D341Med (cell line): ENCODE measurements around the gene MIDN.
A peak's percentile ranks its signal among the peaks of the same experiment; 100 is the strongest.
"Not testable (repeated sequence)": the region's sequence is repeated elsewhere in the genome, so short reads cannot be mapped to it uniquely, and the experiment has no call there.

Source experiments
- DNase-seq: peaks from one replicate; pipeline ENCODE4 v3.0.0; 2012; ENCODE audit warnings: low spot score

The MIDN gene

DNA sequence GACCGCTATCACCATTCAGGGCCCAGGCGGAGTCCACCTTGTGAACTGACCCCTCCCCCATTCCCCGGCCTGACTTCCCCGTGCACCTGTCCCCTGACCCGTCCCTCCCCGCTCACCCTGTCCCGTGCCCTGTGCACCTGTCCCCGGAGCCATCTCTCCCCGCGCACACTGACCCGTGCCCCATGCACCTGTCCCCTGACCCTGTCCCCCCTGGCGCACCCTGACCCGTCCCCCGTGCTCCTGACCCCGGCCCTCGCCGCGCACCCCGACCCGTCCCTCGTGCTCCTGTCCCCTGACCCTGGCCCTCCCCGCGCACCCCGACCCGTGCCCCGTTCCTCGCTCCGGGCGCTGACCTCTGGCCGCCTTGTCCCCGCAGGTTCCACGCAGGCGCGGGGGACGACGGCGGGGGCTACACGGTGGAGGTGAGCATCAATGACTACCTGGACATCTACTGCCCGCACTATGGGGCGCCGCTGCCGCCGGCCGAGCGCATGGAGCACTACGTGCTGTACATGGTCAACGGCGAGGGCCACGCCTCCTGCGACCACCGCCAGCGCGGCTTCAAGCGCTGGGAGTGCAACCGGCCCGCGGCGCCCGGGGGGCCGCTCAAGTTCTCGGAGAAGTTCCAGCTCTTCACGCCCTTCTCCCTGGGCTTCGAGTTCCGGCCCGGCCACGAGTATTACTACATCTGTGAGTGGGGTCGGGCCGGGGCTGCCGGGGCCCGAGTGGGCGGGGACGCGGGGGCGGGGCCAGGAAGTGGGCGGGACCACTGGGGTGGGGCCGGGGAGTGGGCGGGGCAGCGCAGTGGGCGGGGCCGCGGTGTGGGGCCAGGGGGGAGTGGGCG, 47.0 kb downstream of the MIDN start:
- DNase-seq, result peak; percentile 89

DNA sequence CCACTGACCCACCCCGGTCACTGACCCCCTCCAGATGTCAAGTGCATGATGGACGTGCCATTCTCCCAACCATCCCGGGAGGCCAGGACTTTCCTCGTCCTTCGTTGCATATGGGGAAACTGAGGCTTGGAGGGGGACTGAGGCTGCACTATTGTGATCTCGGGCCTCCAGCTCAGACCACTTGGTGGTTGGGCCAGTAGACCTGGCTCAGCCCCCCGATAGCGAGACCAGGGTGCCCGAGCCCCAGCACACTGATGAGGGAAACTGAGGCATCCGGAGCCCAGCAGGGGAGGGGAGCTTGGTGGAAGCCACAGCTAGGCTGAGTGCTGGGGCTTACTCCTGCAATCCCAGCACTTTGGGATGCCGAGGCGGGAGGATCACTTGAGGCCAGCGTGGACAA, 47.7 kb downstream of the MIDN start:
- DNase-seq, result no peak

DNA sequence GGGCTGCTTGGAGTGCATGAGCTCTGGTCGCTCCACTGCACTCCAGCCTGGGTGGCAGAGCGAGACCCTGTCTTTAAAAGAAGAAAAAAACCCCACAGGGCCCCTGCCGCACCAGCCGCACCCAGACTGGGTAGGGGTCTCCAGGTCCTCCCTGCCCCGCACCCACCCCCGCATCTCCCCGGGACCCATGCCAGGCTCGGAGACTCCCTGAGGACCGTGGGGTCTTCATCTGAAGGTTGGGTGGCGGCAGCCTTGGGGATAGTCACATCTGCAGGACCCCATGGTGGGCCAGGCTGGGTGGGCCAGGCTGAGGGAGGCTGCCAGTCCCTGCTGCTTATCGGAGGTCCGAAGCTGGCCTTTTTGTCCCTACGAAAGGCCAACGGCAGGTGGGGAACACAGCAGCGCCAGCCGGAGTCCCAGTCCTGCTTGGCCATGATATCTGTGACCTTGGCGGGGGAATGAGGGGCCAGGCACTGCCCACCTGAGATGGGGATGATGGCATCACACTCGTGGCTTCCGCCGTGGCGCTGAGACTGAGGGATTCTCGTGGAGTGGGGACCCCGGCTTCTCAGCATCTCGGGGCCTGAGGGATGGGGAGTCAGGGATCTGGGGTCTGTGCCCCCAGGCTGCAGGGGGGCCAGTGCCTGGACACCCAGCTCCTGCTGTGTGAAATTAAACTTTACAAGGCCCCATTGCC, 48.3 kb downstream of the MIDN start:
- no peak for DNase-seq

DNA sequence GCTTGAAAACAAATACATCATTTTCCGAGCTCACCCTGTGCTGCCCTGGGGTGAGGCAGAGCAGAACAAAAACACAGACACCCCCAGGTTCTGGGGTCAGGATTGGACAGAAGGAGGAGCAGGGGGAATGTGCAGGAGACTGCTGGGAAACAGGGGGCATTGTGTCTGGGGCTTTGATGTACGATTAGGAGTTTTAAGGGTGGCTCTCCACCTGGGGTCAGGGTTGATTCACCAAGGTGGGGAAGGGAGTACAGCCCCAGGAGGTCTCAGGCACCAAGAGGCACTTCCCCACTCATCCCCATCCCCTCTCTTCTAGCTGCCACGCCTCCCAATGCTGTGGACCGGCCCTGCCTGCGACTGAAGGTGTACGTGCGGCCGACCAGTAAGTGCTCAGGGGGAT, 49.9 kb downstream of the MIDN start:
- DNase-seq, result no peak

- no peak for DNase-seq
Measured at GRCh38 chr19:1299801-1300200, 51.4 kb downstream of the MIDN start.

DNA sequence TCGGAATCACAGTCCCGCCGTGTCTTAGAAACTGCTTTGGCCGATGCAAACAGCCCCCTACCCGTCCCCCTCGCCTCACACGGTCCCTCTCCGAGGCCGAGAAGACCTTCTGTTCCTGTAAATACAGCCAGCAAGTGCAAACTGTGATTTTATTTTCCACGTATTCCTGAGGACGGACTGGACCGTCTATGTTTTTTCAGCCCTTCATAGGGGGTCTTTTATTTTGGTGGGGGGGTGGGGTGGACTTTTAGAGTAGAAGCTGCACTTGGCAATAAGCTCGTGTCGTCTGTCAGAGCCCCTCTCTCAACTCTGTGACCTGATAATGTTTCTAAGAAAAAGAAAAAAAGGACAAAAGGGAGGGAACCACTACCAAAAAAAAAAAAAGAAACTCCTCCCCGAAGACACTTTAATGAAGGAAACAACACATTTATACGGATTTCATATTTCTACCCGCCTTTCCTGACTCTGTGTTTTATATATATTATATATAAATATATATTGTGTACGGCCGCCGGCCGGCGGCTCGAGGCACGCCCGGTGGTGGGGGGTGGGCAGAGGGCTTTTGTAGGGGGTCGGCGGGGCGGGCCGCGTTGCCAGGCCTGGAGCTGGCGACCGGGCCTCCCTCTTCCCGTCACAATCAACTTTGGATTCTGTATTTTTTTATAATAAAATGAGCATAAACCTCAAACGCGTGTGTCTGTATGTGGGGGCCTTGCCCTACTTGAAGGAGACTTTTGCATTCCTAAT, 52.5 kb downstream of the MIDN start:
- DNase-seq, result no peak

DNA sequence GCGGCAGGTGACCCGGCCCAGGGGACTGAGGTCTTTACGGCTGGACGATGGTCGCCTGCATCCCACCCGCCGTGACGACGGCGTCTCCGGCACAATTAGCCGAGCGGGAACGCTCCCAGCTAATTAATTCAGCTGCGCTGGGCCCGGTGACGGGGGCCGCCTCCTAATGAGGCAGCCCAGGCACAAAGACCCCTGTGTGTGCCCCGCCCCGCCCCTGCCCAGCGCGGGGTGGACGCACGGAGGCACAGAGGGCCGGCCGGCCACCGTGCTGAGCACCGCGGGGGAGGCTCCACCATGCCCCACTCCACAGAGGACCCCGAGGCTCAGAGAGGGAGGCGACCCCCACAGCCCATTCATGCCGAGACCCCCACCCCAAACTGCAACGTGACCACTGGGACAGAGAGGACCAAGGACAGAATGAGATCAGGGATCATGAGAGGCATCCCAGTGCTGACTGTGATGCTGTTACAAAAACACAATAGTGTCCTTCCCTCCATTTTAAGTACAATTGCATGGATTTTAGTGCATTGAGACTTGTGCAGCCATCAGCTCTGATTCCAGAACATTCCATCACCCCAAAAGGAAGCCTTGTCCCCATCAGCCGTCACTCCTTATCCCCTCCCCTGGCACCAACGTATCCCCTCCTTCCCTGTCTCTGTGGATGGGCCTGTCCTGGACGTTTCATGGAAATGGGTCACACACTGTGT, 54.3 kb downstream of the MIDN start:
- no peak for DNase-seq

- no peak for DNase-seq
Measured at GRCh38 chr19:1304197-1304924, 56.0 kb downstream of the MIDN start.

DNA sequence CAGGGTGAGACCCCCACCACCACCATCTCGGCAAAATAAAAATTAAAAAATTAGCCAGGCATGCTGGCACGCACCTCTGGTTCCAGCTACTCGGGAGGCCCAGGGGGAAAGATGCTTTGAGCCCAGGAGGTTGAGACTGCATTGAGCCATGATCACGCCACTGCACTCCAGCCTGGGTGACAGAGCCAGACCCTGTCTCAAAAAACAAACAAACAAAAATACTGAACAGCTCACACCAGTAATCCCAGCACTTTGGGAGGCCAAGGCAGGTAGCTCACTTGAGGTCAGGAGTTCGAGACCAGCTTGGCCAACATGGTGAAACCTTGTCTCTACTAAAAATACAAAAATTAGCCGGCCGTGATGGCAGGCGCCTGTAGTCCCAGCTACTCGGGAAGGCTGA, 57.0 kb downstream of the MIDN start:
- DNase-seq, result not testable (repeated sequence)

DNA sequence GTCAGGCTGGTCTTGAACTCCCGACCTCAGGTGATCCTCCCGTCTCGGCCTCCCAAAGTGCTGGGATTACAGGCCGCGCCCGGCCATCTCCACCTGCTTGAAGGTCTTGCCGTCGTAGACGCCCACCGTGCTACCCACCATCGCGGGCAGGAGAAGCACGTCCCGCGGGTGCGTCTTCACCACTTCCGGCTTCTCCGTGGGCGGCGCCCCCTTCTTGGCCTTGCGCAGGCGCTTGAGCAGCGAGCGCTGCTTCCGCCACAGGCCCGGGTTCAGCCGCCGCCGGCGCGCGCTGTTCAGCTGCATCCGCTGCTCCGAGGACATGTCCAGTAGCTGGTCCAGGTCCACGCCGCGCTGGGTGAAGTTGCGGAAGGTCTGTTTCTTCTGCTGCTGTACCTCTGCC, 58.9 kb downstream of the MIDN start:
- DNase-seq, result no peak

DNA sequence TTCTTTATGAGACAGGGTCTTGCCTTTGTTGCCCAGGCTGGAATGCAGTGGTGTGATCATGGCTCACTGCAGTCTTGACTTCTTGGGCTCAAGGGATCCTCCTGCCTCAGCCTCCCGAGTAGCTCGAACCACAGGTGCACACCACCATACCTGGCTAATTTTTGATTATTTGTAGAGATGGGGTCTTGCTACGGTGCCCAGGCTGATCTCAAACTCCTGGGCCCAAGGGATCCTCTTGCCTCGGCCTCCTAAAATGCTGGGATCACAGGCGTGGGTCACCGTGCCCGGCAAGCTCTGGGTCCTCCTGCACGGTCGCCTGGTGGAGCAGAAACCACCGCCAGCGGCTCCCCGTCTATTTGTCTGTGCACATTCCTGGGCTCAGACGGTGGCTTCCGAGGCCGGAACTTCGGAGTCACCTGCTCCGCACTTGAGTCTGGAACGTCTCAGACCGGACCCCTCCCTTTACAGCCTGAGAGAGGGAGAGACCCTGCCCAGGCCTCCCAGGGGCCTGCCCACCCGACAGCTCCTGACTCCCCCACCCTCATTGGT, 59.4 kb downstream of the MIDN start:
- DNase-seq, result no peak

GRCh38 chr19:1308718-1309117, 60.3 kb downstream of the MIDN start:
- no peak for DNase-seq
